Cardiac fibroblast (primary cell): Measurements from ENCODE around the gene ACIN1.

Experiments used
- DNase-seq, 2 donors: peaks; one replicate each; pipeline versions ENCODE4 v3.0.0 to v3.0.0-alpha.2; 2010; ENCODE audit warnings: low read depth in 2 of 2
- H3K4me3 ChIP-seq, 2 donors: replicated peaks in 1 of 2; 1 replicate in 1 of 2; 2 replicates in 1 of 2; pipeline ENCODE4 v1.5.1; 2011; ENCODE audit warnings: low read depth in 2 of 2, low read length in 2 of 2, mild to moderate bottlenecking in 2 of 2, moderate library complexity in 1 of 2
- CTCF ChIP-seq: IDR thresholded peaks from one replicate; pipeline ENCODE4 v1.5.1; 2011; ENCODE audit warnings: low read depth, mild to moderate bottlenecking, low read length, inconsistent platforms

The ACIN1 gene

GRCh38 chr14:23094666-23095195 lies at the start of gene ACIN1:
ACIN1 (minus strand) TSS chr14:23095136; CDS start chr14:23095112, 24 bp downstream.
- peak; percentile 90 to 93 for DNase-seq
- H3K4me3 ChIP-seq = peak within 1 kb of the TSS; percentile 86 to 95
- no peak for TF ChIP-seq CTCF

GRCh38 chr14:23143911-23144310 lies 49.0 kb upstream of the ACIN1 start:
- no peak for TF ChIP-seq CTCF

GRCh38 chr14:23142826-23143225 lies 47.9 kb upstream of the ACIN1 start:
- no peak for TF ChIP-seq CTCF
- DNase-seq = no peak
- H3K4me3 ChIP-seq = no peak overlapping the region

More at GRCh38 chr14:23143911-23144310, 49.0 kb upstream of the ACIN1 start:
- no peak overlapping the region for H3K4me3 ChIP-seq
- no peak for DNase-seq

- no peak for TF ChIP-seq CTCF
- DNase-seq = peak; percentile 12 to 93
- H3K4me3 ChIP-seq = no peak overlapping the region
These were observed 46.9 kb upstream of the ACIN1 start for GRCh38 chr14:23141706-23142444.

GRCh38 chr14:23140371-23140770 lies 45.4 kb upstream of the ACIN1 start:
- DNase-seq = no peak
- no peak overlapping the region for H3K4me3 ChIP-seq
- TF ChIP-seq CTCF = no peak

GRCh38 chr14:23139874-23140273 lies 44.9 kb upstream of the ACIN1 start:
- no peak for TF ChIP-seq CTCF
- H3K4me3 ChIP-seq = no peak overlapping the region
- DNase-seq = no peak
